Measurements from ENCODE around the gene C16orf86.

Gene C16orf86

DNA sequence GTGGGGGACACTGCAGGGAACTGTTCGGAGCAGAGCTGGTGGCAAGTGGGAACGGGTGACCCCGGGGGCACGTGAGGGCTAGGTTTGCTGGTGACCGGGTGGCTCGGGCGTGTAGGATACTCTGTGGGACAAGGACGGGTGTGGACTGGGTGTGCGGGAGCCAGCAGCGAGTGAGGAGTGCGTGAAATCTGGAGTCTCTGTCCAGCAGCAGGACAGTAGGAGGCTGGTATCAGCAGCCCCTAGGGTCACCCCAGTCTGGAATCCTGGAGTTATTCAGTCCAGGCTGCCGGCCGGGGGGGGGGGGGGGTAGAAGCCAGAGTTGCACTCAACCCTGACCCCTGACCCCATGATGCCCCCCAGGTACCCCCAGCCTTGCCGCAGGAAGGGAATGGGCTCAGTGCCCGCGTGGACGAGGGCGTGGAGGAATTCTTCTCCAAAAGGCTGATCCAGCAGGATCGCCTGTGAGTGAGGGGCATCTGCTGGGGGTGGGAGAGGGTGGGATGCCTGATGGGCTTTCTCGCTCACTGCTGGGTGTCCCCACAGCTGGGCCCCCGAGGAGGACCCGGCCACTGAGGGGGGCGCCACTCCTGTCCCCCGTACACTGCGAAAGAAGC, 12.7 kb upstream of the C16orf86 start:
- DNase-seq: no peak

DNA sequence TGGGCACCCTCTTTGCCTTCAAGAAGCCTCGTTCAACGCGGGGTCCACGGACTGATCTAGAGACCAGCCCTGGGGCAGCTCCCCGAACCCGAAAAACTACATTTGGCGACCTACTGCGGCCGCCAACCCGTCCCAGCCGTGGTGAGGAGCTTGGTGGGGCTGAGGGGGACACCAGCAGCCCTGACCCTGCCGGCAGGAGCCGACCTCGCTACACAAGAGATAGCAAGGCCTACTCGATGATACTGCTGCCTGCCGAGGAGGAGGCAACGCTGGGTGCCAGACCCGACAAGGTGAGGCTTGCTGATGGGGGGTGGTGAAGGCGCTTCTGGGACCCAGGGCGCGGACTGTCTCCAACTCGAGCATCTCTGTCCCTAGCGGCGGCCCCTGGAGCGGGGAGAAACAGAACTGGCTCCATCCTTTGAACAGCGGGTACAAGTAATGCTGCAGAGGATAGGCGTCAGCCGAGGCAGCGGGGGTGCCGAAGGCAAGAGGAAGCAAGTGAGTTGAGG, 12.2 kb upstream of the C16orf86 start:
- DNase-seq: no peak

DNA sequence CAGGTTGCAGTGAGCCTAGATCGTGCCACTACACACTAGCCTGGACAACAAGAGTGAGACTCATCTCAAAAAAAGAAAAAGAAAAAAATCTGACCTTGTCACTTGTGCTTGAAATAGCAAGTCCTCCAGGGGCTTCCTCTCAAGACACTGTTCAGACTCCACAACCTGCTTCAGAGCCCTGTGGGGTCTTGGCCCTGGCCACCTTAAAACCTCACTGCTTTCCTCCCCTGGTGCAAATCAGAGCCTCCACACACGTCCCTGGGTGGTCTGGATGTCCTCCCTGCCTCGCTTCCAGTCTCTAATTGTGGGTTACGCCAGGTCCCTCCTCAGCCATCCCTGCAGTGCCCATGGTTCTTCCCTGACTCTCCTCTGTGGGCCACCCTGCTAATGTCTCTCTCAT, 11.3 kb upstream of the C16orf86 start:
- DNase-seq: no peak

DNA sequence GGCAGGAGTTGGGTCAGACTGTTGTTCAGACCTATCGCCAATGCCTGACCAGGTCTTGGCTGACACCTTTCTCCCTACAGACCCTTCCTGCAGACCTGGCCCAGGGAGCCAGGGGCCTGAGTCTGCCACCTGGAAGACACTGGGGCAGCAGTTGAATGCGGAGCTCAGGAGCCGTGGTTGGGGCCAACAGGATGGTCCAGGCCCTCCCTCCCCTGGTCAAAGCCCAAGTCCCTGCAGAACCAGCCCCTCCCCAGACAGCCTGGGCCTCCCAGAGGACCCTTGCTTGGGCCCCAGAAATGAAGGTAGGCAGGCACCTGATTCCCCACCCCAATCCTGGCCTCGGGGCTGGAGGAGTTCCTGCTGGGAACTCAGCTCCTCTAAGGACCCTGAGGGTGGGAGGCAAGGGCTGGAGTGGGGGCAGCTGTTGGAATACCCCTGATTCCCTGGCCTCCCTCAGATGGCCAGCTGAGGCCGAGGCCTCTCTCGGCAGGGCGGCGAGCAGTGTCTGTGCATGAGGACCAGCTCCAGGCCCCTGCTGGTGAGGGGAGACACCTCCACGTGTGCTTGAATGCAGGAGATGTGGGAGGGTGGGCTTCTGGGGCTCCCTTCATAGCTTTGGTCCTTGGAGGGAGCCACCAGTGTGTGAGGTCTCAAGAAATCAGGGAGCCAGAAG, 10.1 kb upstream of the C16orf86 start:
- DNase-seq: no peak

DNA sequence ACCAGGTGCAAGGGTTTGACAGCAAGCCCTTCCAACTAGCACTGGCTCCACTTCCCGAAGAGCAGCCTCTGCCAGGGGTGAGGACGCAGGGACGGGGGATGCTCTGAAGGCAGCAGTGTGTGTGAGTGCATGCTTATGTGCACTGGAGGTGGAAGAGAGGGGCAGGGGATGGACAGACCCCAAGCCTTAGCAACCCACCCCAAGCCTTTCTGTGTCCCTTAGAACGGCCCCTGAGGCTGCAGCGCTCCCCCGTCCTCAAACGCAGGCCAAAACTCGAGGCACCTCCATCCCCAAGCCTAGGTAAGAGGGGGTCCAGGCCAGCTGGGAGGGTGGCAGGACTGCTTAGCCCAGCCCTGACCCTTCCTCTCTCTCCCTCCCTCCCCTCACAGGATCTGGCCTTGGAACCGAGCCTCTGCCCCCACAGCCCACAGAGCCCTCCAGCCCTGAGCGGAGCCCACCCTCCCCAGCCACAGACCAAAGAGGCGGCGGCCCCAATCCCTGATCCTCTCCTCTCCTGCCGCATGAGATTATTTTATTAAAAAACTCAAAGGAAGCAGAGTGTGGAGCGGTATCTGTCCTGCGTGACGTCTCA, 9.5 kb upstream of the C16orf86 start:
- no peak for DNase-seq

DNA sequence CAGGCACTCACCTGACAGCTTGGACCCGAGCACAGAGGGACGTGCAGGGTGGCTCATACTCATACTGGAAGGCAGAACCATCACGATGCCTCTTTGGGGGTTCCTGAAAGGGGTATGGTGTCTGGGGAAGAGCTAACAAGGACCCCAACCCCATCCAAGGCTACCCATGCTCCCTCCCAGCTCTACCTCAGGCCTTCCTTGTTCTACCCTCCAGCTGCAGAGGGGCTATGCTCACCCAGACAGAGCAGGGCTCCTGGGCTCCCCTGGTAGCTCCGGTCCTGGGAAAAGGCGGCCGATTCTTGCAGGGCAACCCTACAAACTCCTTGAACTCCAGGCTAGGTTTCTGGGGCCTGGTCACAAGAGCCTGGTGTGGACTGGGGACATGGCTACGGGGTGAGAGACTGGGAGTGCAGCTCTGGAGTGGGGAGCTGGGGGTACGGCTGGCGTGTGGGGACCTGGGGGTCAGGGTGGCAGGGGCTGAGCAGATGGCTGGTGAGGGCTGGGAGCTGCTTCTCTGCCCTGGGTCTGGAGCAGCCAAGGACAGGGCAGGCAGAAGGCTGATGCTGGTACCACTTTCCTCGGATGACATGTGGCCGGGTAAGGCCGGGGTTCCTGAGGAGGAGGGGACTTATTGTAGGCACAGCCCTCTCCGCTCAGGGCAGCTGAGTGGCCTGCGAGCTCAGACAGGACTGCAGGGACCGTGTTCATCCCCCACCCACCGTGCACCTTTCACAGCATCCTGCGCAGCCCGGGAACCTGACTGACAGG, 8.7 kb upstream of the C16orf86 start:
- DNase-seq: no peak

DNA sequence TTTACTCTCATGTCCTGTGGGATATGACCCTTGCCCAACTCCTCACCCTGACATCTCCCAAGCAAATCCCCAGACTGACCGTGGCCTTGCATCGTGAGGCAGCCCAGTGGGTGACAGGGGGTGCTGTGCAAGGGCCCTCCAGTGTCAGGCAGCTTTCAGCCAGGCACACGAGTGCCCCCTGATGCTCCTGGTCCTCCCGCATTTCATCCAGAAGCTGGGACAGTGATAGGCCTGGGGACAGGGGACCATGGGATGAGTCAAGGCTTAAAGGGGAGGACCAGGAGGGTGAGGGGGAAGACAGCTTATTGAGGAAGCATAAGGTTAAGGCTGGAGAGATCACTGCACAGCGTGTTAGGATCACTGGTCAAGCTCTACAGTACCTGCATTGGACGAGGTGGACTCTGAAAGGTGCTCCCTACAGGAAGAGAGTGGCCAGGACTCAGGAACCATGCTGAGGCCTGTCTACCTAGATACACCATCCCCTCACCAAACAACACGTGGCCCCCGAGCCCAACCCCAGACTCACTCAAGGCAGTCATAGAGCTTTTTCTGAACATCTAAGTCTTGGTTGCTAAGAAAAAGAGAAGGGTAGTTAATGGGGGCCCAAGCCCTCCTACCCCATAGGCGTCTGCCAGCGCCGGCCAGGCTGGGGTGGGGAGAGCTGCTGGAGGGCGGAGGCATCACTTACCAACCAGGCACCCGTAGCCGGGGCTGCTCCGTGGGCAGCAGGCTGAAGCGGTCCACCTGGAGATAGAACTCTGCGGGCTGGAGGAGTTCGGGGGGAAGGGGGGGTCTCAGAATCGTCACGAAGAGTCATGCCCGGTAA, 7.6 kb upstream of the C16orf86 start:
- DNase-seq: no peak

DNA sequence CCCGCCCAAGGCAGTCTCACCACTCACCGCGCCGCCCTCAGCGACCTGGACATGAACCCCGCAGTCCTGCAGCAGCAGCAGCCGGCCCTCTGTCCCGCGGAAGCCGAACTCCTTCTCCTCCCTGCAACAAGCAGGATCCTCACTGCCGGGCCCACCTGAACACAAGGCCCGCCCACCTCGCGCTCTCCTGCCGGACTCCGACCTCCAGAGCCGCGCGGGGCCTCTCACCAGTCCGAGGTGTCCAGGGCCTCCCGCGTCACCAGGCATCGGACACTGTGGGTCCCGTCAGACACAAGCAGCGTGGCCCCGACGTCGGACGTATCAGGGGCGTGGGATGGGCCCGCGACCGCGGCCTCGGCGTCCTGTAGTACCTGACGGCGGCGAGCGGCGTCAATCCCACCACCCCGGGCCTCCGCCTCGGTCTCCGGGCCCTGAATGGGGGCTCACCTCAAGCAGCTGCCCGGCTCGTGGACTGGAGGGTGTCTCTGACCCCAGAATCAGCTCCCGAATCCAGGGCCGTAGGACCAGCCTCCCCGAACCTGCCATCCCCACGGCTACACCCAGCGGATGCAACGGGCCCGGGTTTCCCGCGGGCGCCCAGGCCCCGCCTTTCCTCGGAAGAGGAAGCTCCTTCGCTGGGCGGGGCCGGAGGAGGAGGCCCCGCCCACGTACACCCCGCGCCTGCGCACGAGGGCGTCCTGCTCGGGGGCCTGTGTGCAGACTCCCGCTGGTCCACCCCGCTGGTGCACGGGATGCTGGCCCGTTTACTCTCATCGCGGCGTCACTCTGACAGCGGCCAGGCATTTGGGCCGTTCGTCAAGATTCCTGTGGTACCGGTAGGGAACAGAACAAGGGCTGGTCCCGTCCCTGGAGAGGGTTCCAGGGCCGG, 6.7 kb upstream of the C16orf86 start, which contains the start of gene ACD:
Gene ACD, minus strand, starts transcription at position 586 of the 889 bp plus-strand sequence. Its CDS starts 40 bp downstream, at position 546.
- peak; percentile 86 for DNase-seq

DNA sequence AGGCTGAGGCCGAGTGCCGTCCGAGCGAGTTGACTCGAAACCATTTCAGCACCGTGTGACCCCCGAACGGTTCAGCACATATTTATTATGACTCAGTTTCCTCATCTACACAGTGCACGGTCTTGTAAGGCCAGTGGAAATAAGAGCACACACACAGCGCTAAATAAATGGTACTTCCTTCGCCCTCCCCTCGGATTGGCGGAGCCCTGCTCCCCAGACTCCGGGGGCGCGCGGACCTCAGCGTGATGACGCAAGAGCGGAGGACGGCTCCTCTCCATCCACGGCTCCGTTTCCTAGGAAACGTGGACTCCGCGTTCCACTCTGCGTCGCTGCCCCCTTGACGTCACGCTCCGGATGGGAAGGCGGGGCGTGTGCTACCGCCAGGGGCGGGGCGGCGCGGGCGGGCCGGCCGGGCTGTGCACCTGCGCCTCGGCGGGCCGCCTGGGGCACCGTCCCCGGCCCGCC, 6.0 kb upstream of the C16orf86 start, which contains the start of gene PARD6A:
Gene PARD6A, plus strand, starts transcription at position 397 of the 465 bp plus-strand sequence. CDS start 79 bp downstream, outside the sequence.
- peak; percentile 94 for DNase-seq

DNA sequence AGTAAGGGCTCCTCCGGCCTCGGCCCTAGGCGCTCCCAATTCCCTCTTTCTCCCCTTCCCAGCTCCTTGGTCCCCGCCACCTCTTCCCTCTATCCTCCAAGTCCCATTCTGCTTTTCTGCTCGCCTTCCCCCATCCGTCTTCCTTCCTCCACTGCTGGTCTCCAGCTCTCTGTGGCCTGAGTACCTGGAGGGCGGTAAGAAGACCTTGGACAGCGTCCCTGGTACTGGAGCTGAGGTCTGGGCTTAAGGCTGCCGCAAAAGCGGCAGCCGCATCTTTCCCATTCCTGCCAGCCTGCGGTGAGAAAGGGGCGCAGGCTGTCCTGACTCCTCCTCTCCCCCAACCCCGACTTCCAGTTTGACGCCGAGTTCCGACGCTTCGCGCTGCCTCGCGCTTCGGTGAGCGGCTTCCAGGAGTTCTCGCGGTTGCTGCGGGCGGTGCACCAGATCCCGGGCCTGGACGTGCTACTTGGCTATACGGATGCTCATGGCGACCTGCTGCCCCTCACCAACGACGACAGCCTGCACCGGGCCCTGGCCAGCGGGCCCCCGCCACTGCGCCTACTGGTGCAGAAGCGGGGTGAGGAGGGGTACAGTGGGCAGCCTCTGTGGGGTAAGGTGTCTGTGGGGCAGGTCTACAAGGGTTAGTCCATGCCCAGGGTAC, 5.4 kb upstream of the C16orf86 start:
- DNase-seq: no peak

DNA sequence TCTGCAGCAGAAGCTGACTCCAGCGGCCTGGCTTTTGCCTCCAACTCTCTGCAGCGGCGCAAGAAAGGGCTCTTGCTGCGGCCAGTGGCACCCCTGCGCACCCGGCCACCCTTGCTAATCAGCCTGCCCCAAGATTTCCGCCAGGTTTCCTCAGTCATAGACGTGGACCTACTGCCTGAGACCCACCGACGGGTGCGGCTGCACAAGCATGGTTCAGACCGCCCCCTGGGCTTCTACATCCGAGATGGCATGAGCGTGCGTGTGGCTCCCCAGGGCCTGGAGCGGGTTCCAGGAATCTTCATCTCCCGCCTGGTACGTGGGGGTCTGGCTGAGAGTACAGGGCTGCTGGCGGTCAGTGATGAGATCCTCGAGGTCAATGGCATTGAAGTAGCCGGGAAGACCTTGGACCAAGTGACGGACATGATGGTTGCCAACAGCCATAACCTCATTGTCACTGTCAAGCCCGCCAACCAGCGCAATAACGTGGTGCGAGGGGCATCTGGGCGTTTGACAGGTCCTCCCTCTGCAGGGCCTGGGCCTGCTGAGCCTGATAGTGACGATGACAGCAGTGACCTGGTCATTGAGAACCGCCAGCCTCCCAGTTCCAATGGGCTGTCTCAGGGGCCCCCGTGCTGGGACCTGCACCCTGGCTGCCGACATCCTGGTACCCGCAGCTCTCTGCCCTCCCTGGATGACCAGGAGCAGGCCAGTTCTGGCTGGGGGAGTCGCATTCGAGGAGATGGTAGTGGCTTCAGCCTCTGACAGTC, 4.5 kb upstream of the C16orf86 start:
- DNase-seq: no peak

DNA sequence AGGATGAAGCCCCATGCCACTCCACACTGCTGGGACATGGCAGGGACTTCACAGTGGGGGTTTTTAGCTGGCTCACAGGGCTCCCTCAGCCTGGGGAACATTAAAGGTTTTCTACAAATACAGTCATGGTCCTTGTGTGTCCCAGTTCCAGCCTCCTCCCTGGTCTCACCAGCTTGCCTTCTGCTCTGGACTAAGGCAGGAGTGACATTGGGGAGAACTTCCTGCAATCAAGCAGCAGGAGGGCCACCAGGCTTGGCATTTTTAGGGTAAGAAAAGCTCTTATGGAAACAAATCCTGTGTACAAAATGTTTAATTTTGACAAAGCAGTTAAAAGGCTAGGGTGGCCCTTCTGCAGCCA, 4.0 kb upstream of the C16orf86 start:
- DNase-seq: no peak

DNA sequence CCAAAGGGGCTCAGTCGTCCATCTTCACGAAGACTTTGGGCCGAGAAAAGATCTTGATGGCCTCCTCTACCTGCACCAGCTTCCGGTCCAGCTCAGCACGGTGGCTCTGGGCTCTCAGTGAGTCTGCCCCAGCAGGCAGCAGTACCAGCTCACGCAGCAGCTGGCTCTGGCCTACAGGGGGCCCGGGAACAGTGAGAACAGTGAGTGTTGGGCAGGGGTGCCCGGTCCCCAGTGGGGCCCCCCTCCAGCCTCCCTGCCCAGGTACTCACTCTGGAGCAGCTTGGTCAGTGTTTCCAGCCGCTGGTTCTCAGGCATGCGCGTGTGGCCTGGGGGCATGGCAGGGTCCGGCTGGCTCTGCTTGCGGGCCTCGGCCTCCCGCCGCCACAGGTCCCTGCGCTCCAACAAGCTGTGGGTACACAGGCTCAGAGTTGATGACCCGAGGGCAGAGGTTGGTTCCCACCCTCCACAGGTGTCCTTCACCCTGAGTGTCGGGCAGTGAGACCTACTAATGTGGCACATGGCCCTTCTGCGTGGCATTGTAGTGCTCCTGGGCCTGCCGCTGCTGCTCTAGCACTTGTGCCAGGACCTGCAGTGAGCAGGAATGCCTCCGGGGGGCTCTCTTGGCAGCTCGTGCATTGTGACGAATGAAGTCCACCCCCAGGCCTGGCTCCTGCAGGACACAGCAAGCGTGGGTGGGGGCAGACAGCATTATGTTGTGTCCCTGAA, 3.3 kb upstream of the C16orf86 start:
- DNase-seq: no peak

DNA sequence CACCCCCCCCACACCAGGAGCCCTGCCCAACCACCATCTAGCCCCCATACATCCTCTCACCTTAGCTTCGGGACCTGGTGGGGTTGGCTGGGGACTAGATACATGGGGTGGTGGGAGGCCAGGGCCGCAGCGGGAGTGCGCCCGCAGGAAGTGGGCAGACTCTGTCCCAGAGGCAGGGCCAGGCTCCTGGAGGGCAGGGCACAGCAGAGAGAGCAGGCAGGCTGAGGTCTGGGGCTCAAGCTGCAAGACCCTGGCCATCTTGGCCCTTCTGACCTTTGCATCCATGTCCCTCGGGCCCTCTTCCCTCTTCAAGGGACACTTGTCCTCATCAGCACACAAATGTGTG, 2.8 kb upstream of the C16orf86 start:
- no peak for DNase-seq

DNA sequence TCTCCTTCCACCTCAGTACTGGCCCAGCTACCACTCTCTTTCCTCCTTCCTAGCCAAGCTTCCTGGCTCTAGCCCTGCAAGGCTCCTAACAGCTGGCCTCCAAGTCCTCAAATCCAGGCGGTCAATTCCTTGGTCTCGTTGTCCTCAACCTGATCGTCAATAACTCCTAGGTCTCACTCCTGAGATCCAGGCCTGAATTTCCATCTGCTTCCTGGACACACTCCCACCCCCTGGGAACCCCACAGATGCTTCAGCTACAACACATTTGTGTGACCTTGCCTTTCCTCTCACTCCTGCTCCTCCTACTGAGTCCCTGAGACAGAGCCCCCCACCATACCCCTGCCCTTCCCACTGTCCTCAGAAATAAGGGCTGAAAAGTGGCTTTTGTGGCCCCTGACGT, 2.4 kb upstream of the C16orf86 start:
- no peak for DNase-seq

DNA sequence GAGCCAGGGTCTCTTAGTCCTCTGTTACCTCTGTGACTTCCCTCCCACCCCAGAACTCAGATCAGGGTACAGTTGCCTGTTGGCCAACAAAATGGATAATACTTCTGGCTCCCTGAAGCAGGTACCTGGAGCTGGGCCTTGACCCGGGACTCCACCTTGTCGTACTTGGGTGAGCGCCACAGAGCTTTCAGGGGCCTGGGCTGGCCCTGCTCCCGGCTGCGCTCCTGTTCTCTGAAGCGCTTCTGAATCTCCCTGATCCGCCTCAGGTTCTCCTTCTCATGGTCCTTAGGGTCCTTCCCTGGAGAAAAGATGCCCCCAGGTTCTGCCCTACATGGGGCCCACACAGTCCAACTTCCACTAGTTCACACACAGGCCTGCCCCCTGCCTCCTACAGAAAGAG, 1.7 kb upstream of the C16orf86 start:
- DNase-seq: no peak

DNA sequence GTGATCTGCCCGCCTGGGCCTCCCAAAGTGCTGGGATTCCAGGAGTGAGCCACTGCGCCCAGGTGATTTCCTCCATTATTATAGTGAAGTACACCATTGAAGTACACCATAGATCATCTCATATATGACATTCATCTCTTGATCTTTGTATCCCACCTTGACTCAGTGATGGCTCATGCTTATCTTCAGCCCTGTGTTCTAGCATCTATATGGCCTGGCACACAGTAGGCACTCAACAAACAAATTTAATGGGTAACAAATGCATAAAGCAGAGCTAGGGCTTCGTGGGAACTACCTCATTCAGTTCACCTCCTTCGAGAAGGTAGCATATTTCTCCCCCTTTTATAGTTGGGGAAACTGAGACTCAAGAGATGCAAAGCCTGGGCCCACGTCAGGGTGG, 1.0 kb upstream of the C16orf86 start:
- no peak for DNase-seq

DNA sequence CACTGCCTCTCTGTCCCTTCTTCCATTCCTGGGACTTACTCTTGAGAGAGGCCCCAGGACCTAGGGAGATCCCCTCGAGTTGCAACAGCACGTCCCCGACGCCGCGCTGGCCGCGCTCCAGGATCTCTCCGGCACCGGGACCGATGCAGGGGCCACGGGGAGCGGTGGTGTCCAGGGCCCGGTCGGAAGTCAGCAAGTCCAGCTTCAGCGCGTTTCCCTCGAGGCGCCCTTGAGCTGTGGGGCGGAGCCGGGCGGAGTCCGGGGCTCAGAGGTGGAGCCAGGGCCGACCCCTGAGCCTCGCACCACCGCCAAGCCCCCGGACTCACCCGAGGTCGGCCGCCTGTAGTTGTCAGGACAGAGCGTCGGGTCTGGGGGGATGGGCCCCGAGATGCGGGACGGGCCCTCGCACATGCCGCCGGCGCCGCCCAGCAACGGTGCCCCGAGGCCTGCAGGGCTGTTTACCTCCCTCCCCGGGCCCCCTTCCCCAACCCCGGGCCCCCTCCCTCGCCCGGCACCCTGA, 522 bp upstream of the C16orf86 start:
- no peak for DNase-seq

DNA sequence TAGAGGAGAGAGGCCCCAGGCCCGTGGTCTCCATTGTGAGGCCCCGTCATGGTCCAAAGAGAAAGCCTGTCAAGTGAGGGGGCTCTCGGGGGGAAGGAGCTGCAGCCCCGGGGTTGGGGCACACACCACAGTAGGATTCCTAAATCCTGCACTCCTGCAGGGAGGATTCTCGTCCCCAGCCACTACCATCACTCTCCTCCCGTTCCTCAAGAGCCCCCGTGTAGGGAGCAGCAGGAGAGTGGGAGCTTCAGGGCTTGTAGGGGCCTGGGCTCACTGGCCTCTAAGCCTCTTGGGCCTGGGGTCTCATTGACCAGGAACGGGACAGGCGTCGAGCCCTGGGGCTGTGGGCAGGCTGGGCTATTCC, 821 bp downstream of the C16orf86 start:
- DNase-seq: no peak

Data from effector CD4-positive, alpha-beta T cell (primary cell).